Natural killer cell treated with Interleukin-12 subunit alpha and Interleukin-12 subunit beta and Interleukin-15 and Interleukin-18, amount 100 ng/mL, for 72 hours (primary cell): ENCODE measurements around the gene FGF5. TPM values are rescaled to one million over a fixed set of nuclear protein-coding genes. Genes with fewer than 3 reads are reported as not detected.
"Not testable (repeated sequence)": the region's sequence is repeated elsewhere in the genome, so short reads cannot be mapped to it uniquely, and the experiment has no call there.

Source experiments
- ATAC-seq, 2 donors: fragments of 150-1000 bp; cut with Tn5 transposase in 1 of 2; sonication (Bioruptor Pico), chemical (Tn5 transposase) in 1 of 2; 2 replicates each; pipeline ENCODE4 v1.10.0; 2021
- DNase-seq: peaks from one replicate; pipeline ENCODE4 v3.0.0; 2022; ENCODE audit warnings: low spot score
- H3K27ac Mint-ChIP-seq, 2 donors: 1 replicate in 1 of 2; 2 replicates in 1 of 2; pipeline ENCODE4 v1.8.0; 2022; ENCODE audit warnings: mixed read lengths in 2 of 2, mild to moderate bottlenecking in 1 of 2, moderate library complexity in 1 of 2
- H3K27me3 Mint-ChIP-seq, 2 donors: 1 replicate in 1 of 2; 2 replicates in 1 of 2; pipeline ENCODE4 v1.8.0; 2022; ENCODE audit warnings: mixed read lengths in 2 of 2
- H3K36me3 Mint-ChIP-seq: one replicate; pipeline ENCODE4 v1.8.0; 2022; ENCODE audit warnings: mixed read lengths
- H3K4me1 Mint-ChIP-seq, 2 donors: 1 replicate in 1 of 2; 2 replicates in 1 of 2; pipeline ENCODE4 v1.8.0; 2022; ENCODE audit warnings: low read depth in 2 of 2, mixed read lengths in 2 of 2, mild to moderate bottlenecking in 1 of 2
- H3K4me3 Mint-ChIP-seq: one replicate; pipeline ENCODE4 v1.8.0; 2022; ENCODE audit warnings: mixed read lengths
- H3K9me3 Mint-ChIP-seq: 2 replicates; pipeline ENCODE4 v1.8.0; 2022; ENCODE audit warnings: mixed read lengths
- total RNA-seq, 2 donors: library from RNA; stranded (reverse); gene quantifications; one replicate each; pipeline ENCODE4 v1.2.3, GENCODE V29; 2022

The FGF5 gene
- total RNA-seq, 2 donors from 2014 or later, result not detected

DNA sequence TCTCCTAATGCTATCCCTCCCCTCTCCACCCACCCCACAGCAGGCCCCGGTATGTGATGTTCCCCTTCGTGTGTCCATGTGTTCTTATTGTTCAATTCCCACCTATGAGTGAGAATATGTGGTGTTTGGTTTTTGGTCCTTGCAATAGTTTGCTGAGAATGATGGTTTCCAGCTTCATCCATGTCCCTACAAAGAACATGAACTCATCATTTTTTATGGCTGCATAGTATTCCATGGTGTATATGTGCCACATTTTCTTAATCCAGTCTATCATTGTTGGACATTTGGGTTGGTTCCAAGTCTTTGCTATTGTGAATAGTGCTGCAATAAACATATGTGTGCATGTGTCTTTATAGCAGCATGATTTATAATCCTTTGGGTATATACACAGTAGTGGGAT, 24.2 kb downstream of the FGF5 start:
- not testable (repeated sequence) for H3K27me3 Mint-ChIP-seq

DNA sequence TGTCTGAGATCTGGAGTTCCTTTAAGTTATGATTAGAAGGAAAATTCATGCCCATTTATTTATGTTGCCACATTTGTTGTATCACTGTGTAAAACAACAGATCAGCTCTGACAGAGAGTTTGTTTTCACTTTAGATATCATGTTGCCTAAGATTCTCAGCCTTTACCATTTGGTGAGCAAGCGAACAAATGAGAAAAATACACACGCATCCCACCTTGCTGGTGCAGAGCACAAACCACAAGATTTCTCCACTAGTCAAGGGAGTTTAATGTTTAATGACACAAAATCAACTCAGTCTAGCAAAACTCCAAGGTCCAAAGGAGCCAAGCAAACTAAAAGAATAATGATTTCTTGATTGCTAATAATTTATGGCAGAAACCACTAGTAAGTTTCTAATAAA, 27.7 kb downstream of the FGF5 start:
- H3K27me3 Mint-ChIP-seq, result peaks cover 13 to 17% of the 10 kb centered on the region in 2 donors
- H3K27ac Mint-ChIP-seq, result no peak overlapping the region
- no peaks in the 10 kb centered on the region for H3K36me3 Mint-ChIP-seq
- ATAC-seq (no peak), DNase-seq (no peak)
- H3K4me3 Mint-ChIP-seq, result no peak overlapping the region
- no peaks in the 10 kb centered on the region for H3K9me3 Mint-ChIP-seq
- no peaks in the 10 kb centered on the region for H3K4me1 Mint-ChIP-seq

More for the DNA sequence above, 24.2 kb downstream of the FGF5 start:
- not testable (repeated sequence) for H3K4me1 Mint-ChIP-seq, H3K9me3 Mint-ChIP-seq, H3K27ac Mint-ChIP-seq, DNase-seq, ATAC-seq, H3K36me3 Mint-ChIP-seq, H3K4me3 Mint-ChIP-seq

DNA sequence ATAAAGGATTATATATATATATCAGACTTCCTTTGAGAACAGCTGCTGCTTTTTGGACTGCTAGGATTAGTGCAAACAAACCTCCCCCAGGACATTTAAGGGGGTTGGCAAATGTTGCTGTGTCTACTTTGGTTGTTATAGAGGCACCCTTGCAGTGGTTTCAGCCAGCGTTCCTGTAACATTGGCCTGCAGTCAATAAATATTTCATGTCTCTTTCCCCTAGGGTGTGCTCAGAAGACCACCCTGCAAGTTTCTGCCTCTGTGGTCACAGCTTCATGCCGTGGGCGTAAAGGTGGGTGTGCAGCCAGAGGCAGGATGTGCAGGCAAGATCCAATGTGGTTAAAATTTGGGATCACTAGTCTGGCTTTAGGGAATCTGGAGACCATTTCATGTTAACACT, 28.9 kb downstream of the FGF5 start:
- Mint-ChIP-seq H3K9me3 (no peaks in the 10 kb centered on the region), H3K4me3 (no peak overlapping the region), H3K27me3 (peaks cover 13 to 23% of the 10 kb centered on the region in 2 donors), H3K4me1 (no peaks in the 10 kb centered on the region), H3K36me3 (no peaks in the 10 kb centered on the region), H3K27ac (no peak overlapping the region)
- ATAC-seq, result no peak
- DNase-seq, result no peak

DNA sequence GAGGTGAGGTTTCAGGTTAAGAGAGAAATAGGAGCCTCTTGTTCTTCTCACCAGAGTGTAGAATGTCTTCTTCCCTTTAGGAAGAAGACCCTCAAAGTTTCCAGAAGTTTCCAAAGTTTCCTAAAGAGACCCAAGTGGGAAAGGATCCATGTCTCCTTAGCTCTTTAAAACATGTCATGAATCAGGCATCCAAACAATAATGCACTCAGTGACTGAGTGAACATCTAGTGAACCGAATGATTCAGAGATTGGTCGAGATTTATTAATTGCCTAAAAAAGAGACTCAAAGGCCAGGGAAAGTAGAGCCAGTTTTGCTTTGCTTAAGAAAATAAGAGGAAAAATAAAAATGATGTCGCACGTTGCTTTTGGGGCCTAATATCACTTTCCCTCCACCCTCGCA, 29.4 kb downstream of the FGF5 start:
- ATAC-seq, result no peak
- H3K4me1 Mint-ChIP-seq, result no peaks in the 10 kb centered on the region
- no peaks in the 10 kb centered on the region for H3K9me3 Mint-ChIP-seq
- no peak overlapping the region for H3K27ac Mint-ChIP-seq
- no peaks in the 10 kb centered on the region for H3K36me3 Mint-ChIP-seq
- no peak for DNase-seq
- no peak overlapping the region for H3K4me3 Mint-ChIP-seq
- peaks cover 13 to 23% of the 10 kb centered on the region in 2 donors for H3K27me3 Mint-ChIP-seq

DNA sequence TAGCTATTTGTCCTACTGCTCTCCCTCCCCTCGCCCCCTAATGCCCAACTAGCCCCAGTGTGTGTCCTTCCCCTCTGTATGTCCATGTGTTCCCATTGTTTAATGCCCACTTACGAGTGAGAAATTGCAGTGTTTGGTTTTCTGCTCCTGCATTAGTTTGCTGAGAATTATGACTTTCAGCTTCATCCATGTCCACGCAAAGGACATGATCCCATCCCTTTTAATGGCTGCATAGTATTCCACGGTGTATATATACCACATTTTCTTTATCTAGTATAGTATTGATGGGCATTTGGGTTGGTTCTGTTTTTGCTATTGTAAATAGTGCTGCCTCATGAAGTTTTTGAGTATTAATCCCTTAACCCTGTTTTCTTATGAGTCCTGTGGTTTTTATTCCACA, 35.4 kb downstream of the FGF5 start:
- Mint-ChIP-seq H3K4me1 (no peaks in the 10 kb centered on the region), H3K36me3 (no peaks in the 10 kb centered on the region), H3K27me3 (peaks cover 15 to 16% of the 10 kb centered on the region in 2 donors), H3K4me3 (no peak overlapping the region), H3K9me3 (no peaks in the 10 kb centered on the region), H3K27ac (no peak overlapping the region)
- DNase-seq (no peak), ATAC-seq (no peak)

DNA sequence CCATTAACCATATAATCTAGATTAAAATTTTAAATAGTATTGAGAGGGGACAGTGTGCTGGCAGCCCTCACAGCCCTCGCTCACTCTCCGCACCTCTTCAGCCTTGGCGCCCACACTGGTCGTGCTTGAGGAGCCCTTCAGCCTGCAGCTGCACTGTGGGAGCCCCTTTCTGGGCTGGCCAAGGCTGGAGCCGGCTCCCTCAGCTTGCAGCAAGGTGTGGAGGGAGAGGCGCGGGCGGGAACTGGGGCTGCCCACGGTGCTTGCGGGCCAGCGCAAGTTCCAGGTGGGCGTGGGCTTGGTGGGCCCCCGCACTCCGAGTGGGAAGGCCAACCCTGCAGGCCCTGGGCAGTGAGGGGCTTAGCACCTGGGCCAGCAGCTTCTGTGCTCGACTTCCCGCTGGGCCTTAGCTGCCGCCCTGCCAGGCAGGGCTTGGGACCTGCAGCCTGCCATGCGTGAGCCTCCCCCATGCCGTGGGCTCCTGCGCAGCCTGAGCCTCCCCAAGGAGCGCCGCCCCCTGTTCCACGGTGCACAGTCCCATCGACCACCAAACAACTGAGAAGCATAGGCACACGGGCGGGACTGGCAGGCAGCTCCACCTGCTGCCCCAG, 36.3 kb downstream of the FGF5 start:
- ATAC-seq (no peak), DNase-seq (no peak)
- H3K4me1 Mint-ChIP-seq, result no peaks in the 10 kb centered on the region
- H3K9me3 Mint-ChIP-seq, result no peaks in the 10 kb centered on the region
- H3K27ac Mint-ChIP-seq, result no peak overlapping the region
- H3K36me3 Mint-ChIP-seq, result no peaks in the 10 kb centered on the region
- peaks cover 16 to 18% of the 10 kb centered on the region in 2 donors for H3K27me3 Mint-ChIP-seq
- no peak overlapping the region for H3K4me3 Mint-ChIP-seq

DNA sequence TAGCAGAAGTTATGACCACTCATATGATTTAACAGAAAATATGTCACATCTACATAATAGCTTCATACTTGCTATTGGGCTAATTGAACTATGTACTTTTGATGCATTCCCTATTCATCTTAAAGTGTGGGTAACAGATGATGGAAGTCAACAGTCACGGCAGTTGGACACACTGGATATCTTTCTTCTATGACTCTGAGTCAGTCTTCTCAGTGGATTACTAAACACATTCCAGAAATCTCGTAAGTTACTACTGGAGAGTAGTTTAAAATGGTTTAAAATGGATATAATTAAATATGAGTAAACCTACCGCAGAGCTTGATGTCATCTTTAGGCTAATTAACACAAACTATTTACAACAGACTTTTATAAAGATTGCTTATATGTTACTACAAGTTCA, 39.0 kb downstream of the FGF5 start:
- Mint-ChIP-seq H3K36me3 (no peaks in the 10 kb centered on the region), H3K27ac (no peak overlapping the region), H3K4me3 (no peak overlapping the region), H3K4me1 (no peaks in the 10 kb centered on the region), H3K27me3 (peaks cover 13 to 23% of the 10 kb centered on the region in 2 donors), H3K9me3 (no peaks in the 10 kb centered on the region)
- DNase-seq (no peak), ATAC-seq (no peak)

DNA sequence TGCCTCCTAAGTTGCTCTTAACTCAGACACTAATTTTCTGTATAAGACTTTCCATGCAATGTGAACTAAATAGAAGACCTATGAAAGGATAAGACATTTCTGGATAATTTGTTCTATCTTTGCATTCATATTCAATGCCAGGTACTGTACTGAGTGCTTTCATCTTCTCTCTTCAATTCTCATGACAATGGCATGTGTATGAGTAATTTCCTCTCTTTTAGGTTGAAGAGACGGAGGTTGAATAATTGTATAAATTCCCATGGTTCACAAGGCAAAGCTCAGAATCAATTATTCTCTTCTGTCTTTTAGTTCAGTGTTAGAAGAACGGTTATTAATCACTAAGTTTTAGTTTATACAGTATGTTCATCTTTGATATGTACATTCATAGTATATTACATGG, 39.8 kb downstream of the FGF5 start:
- no peak for DNase-seq
- ATAC-seq, result no peak
- Mint-ChIP-seq H3K27ac (no peak overlapping the region), H3K36me3 (no peaks in the 10 kb centered on the region), H3K27me3 (peaks cover 9 to 23% of the 10 kb centered on the region in 2 donors), H3K4me1 (no peaks in the 10 kb centered on the region), H3K9me3 (no peaks in the 10 kb centered on the region), H3K4me3 (no peak overlapping the region)

DNA sequence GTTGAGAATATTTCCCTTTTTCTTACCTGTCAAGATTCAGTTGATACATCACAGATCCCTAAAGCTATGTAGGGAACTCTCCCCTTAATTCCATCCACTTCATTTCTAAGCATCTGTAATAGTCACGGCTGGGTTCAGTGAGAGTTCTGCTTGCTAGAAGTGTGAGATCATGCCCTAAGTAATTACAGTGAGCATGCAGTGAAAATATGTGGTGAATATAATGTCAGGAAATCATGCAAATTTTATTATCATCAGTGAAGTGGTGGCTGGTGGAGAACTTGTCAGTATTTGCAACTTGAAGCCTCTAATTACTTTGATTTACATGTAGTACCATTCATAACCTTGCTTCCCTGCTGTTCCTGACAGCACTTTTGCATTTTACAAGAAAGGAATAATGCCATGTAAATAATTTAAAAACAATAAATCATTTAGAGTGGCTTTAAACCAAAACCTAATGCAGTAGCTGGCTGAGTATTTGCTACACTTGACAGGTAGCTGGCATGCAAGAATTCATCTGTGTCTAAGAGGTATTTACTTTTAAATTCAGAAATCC, 40.8 kb downstream of the FGF5 start:
- Mint-ChIP-seq H3K27me3 (peaks cover 9 to 23% of the 10 kb centered on the region in 2 donors), H3K27ac (no peak overlapping the region), H3K4me1 (no peaks in the 10 kb centered on the region), H3K4me3 (no peak overlapping the region), H3K9me3 (no peaks in the 10 kb centered on the region), H3K36me3 (no peaks in the 10 kb centered on the region)
- ATAC-seq, result no peak
- DNase-seq, result no peak

DNA sequence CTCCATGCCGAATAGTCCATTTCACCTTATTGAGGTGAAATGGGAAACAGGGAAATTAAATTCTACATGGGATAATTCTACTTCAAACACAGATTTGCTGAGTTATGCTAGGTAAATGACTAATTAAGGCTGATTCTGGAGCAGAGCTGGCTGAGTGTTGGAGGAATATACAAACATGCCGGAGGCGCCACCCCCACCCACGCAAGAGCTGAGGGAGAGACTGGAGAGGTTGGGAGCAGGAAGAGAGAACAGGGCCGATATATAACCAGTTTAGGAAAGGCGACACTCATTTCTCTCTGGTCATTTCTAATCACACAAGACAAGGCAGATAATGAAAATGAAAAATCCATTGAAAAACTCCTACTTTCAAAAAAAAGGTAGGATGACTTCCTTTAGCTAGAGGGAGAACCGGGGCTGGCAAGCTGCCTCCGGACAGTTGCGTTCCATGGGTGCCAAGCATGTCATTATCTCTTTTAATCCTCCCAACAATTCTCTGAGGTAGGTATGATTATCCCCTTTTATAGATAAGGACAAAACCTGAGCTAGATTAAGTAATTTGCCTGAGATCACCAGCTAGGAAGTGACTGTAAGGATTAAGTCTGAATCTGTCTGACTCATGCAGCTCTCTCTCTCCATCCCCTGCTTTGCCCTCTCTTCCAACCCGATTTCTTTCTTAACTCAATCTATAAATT, 41.5 kb downstream of the FGF5 start:
- Mint-ChIP-seq H3K4me3 (no peak overlapping the region), H3K27me3 (peaks cover 9 to 23% of the 10 kb centered on the region in 2 donors), H3K27ac (no peak overlapping the region), H3K4me1 (no peaks in the 10 kb centered on the region), H3K36me3 (no peaks in the 10 kb centered on the region), H3K9me3 (no peaks in the 10 kb centered on the region)
- ATAC-seq (no peak), DNase-seq (no peak)

DNA sequence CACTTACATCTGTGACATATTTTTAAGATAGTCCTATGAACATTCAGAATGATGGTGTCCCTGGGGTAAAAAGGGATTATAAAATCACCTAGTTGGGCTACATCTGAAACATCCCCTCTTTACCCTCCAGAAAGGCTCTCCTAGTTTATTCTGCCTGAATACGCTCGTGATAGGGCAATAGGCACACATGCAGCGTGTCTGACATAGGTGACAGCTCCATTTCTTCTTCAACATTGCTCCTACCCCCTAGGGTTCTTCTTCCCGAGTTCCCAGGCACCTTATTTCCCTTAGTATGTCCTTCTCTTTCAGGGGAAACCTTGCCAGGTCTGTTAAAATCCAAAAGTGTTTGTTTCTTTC, 42.0 kb downstream of the FGF5 start:
- Mint-ChIP-seq H3K27me3 (peaks cover 9 to 23% of the 10 kb centered on the region in 2 donors), H3K9me3 (no peaks in the 10 kb centered on the region), H3K36me3 (no peaks in the 10 kb centered on the region), H3K4me1 (no peaks in the 10 kb centered on the region), H3K27ac (no peak overlapping the region), H3K4me3 (no peak overlapping the region)
- no peak for ATAC-seq
- no peak for DNase-seq

DNA sequence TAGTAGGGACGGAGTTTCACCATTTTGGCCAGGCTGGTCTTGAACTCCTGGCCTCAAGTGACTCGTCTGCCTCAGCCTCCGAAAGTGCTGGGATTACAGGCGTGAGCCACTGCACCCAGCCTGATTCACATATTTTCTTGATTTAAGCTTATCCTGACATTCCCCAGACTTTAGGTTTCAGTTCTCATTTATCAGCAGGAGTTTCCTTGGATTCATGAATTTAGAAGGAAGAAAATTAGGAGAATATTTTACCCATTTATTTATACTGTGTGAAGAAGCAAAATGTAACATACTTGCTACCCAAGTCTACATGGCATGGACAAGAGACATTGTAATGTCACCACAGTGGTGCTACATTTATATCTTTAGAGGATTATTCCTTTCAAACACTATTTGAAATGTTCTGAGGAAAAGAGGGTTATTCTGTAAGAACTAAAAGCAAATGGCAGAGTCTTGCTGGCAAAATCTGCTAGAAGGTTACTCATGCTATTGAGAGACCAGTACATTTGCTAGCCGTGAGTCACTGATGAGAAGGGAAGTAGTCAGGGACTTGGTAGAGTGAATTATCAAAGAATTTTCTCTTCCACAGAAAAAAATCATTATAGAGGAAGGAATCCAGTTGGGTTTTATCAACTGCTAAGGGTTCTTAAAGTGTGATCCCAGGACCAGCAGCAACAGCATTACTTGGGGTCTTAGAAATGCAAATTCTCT, 43.0 kb downstream of the FGF5 start:
- Mint-ChIP-seq H3K4me3 (no peak overlapping the region), H3K36me3 (no peaks in the 10 kb centered on the region), H3K27me3 (peaks cover 9 to 23% of the 10 kb centered on the region in 2 donors), H3K4me1 (no peaks in the 10 kb centered on the region), H3K9me3 (no peaks in the 10 kb centered on the region), H3K27ac (no peak overlapping the region)
- no peak for ATAC-seq
- DNase-seq, result no peak

DNA sequence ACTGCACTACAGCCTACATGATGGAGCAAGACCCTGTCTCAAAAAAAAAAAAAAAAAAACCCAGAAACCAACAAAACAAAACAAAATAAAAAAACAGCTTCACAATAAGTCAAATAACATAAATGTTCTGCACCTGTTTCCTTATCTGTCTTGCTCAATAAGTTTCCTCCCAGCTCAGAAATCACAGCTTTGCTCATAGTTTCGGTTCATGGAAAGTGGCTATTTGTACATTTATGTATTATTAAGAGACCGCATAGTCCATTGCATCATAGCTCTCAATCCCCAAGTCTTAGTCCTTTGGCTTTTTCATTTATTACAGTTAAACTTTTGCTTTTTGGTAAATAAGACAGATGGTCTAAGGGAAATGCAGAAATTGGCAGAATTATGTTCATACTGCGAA, 44.7 kb downstream of the FGF5 start:
- H3K36me3 Mint-ChIP-seq, result no peaks in the 10 kb centered on the region
- H3K27ac Mint-ChIP-seq, result no peak overlapping the region
- DNase-seq (no peak), ATAC-seq (no peak)
- H3K27me3 Mint-ChIP-seq, result peaks cover 9 to 23% of the 10 kb centered on the region in 2 donors
- no peak overlapping the region for H3K4me3 Mint-ChIP-seq
- H3K9me3 Mint-ChIP-seq, result no peaks in the 10 kb centered on the region
- no peaks in the 10 kb centered on the region for H3K4me1 Mint-ChIP-seq

DNA sequence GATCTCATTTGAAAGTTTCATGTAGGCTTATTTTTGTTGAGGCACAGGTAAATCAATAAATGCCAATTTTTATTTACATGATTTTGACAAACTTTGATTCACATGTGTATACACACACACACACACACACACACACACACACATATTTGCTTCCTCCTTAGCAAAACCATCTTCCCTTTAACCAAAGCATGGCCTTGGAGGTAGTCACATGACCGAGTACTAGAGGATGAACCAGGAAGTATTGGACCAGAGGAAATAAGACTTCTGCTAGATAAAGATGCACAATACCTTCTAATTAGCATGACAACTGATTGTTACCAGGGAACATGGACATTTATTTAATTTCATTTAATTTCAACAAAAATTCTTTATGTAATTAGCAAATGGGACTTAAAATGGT, 45.7 kb downstream of the FGF5 start:
- DNase-seq (no peak), ATAC-seq (no peak)
- H3K36me3 Mint-ChIP-seq, result no peaks in the 10 kb centered on the region
- peaks cover 6 to 23% of the 10 kb centered on the region in 2 donors for H3K27me3 Mint-ChIP-seq
- H3K9me3 Mint-ChIP-seq, result no peaks in the 10 kb centered on the region
- no peaks in the 10 kb centered on the region for H3K4me1 Mint-ChIP-seq
- no peak overlapping the region for H3K27ac Mint-ChIP-seq
- no peak overlapping the region for H3K4me3 Mint-ChIP-seq
